GM23338 (cell line): ENCODE data around the gene ZBTB7C. TPM values are rescaled to one million over a fixed set of nuclear protein-coding genes. Genes with fewer than 3 reads are reported as not detected.

ENCODE experiments used
- ATAC-seq: fragments of 200-7000 bp; cut with Tn5 transposase; 3 replicates; pipeline ENCODE4 v1.9.1; 2020
- DNase-seq: peaks from one replicate; pipeline ENCODE4 v3.0.0-alpha.2; 2015; ENCODE audit warnings: low spot score
- H2AFZ ChIP-seq: fragments of 200-600 bp; sonication (generic); 2 replicates; pipeline ENCODE4 v1.8.0; 2016; ENCODE audit warnings: antibody characterized with exemption, mild to moderate bottlenecking, moderate library complexity
- H3F3A ChIP-seq: fragments of 200-600 bp; sonication (generic); replicated peaks from 2 replicates; pipeline ENCODE4 v1.8.0; 2017; ENCODE audit warnings: antibody characterized with exemption, mixed run types, low read depth
- H3K27ac ChIP-seq: fragments of 200-600 bp; sonication (generic); 2 replicates; pipeline ENCODE4 v1.6.1; 2016; ENCODE audit warnings: low read depth
- H3K27me3 ChIP-seq: fragments of 200-600 bp; sonication (generic); 2 replicates; pipeline ENCODE4 v1.8.0; 2016; ENCODE audit warnings: mild to moderate bottlenecking, mixed run types, moderate library complexity; ENCODE audit not compliant: insufficient read depth
- H3K36me3 ChIP-seq: fragments of 200-600 bp; sonication (generic); 2 replicates; pipeline ENCODE4 v1.8.0; 2016; ENCODE audit warnings: mild to moderate bottlenecking; ENCODE audit not compliant: insufficient read depth
- H3K4me1 ChIP-seq: fragments of 200-600 bp; sonication (generic); 2 replicates; pipeline ENCODE4 v1.8.0; 2016; ENCODE audit warnings: mild to moderate bottlenecking, moderate library complexity; ENCODE audit not compliant: insufficient read depth
- H3K4me2 ChIP-seq: fragments of 200-600 bp; sonication (generic); 2 replicates; pipeline ENCODE4 v1.7.1; 2017; ENCODE audit warnings: mixed run types
- H3K4me3 ChIP-seq: fragments of 200-600 bp; sonication (generic); 2 replicates; pipeline ENCODE4 v1.6.1; 2016; ENCODE audit warnings: mixed run types
- H3K79me2 ChIP-seq: fragments of 200-600 bp; sonication (generic); replicated peaks from 2 replicates; pipeline ENCODE4 v1.8.0; 2017; ENCODE audit warnings: mild to moderate bottlenecking; ENCODE audit not compliant: insufficient read depth
- H3K9me2 ChIP-seq: fragments of 200-600 bp; sonication (generic); 2 replicates; pipeline ENCODE4 v1.8.0; 2017; ENCODE audit not compliant: insufficient read depth
- H4K20me1 ChIP-seq: fragments of 200-600 bp; sonication (generic); replicated peaks from 2 replicates; pipeline ENCODE4 v1.8.0; 2017; ENCODE audit warnings: mild to moderate bottlenecking; ENCODE audit not compliant: insufficient read depth
- H3K27ac Mint-ChIP-seq: 2 replicates; pipeline ENCODE4 v1.8.0; 2020; ENCODE audit warnings: inconsistent platforms, mild to moderate bottlenecking, moderate library complexity, mixed read lengths
- H3K27me3 Mint-ChIP-seq: 3 replicates; pipeline ENCODE4 v1.8.0; 2022; ENCODE audit warnings: low read depth, mild to moderate bottlenecking, moderate library complexity, mixed read lengths, inconsistent platforms; ENCODE audit not compliant: insufficient read depth, poor library complexity
- H3K36me3 Mint-ChIP-seq: 3 replicates; pipeline ENCODE4 v1.8.0; 2021; ENCODE audit warnings: low read depth, mild to moderate bottlenecking, inconsistent platforms, moderate library complexity, mixed read lengths
- H3K4me1 Mint-ChIP-seq: 3 replicates; pipeline ENCODE4 v1.8.0; 2020; ENCODE audit warnings: mild to moderate bottlenecking, inconsistent platforms, mixed read lengths
- H3K4me3 Mint-ChIP-seq: 3 replicates; pipeline ENCODE4 v1.8.0; 2021; ENCODE audit warnings: moderate library complexity, mild to moderate bottlenecking, inconsistent platforms, mixed read lengths
- H3K9me3 Mint-ChIP-seq: 3 replicates; pipeline ENCODE4 v1.8.0; 2020; ENCODE audit warnings: moderate library complexity, mild to moderate bottlenecking, inconsistent platforms, mixed read lengths
- CREB1 ChIP-seq: fragments of 250-450 bp; sonication (Bioruptor Pico); IDR thresholded peaks from 2 replicates; pipeline ENCODE4 v1.5.0; 2020; ENCODE audit warnings: low read depth, mild to moderate bottlenecking, moderate library complexity
- EZH2 ChIP-seq: fragments of 200-600 bp; sonication (generic); IDR thresholded peaks from one replicate; pipeline ENCODE4 v1.8.0; 2017; ENCODE audit warnings: antibody characterized with exemption, mild to moderate bottlenecking, low read depth; ENCODE audit not compliant: unreplicated experiment
- JUNB ChIP-seq: IDR thresholded peaks from one replicate; pipeline ENCODE4 v1.6.1; 2016; ENCODE audit warnings: antibody characterized with exemption; ENCODE audit not compliant: unreplicated experiment
- NANOG ChIP-seq: IDR thresholded peaks from 2 replicates; pipeline ENCODE4 v1.6.1; 2016; ENCODE audit warnings: antibody characterized with exemption, borderline replicate concordance
- POLR2AphosphoS5 ChIP-seq: IDR thresholded peaks from 2 replicates; pipeline ENCODE4 v1.6.1; 2016; ENCODE audit warnings: antibody characterized with exemption, low read depth
- REST ChIP-seq: IDR thresholded peaks from one replicate; pipeline ENCODE4 v1.6.1; 2018; ENCODE audit warnings: antibody characterized with exemption; ENCODE audit not compliant: unreplicated experiment
- STAT1 ChIP-seq: IDR thresholded peaks from one replicate; pipeline ENCODE4 v1.6.1; 2016; ENCODE audit warnings: antibody characterized with exemption; ENCODE audit not compliant: unreplicated experiment
- ZNF114 ChIP-seq: fragments of 250-450 bp; sonication (Bioruptor Pico); IDR thresholded peaks from 2 replicates; pipeline ENCODE4 v1.5.0; 2020; ENCODE audit warnings: mild to moderate bottlenecking, moderate library complexity
- ZNF331 ChIP-seq: fragments of 250-450 bp; sonication (Bioruptor Pico); IDR thresholded peaks from 2 replicates; pipeline ENCODE4 v1.5.0; 2020; ENCODE audit warnings: low read depth, mild to moderate bottlenecking, moderate library complexity
- polyA plus RNA-seq: library from polyadenylated mRNA; unstranded; fragments of >200 nt; fragmentation: Nextera tagmentation; extraction: Ambion mirVana; gene quantifications from 2 replicates; pipeline ENCODE4 v1.2.1, GENCODE V29; 2016
- total RNA-seq: library from RNA; depleted of rRNA; stranded (reverse); fragments of >200 nt; shearing (Covaris generic); gene quantifications from 2 replicates; pipeline ENCODE4 v1.2.3, GENCODE V29; 2014
- TF ChIP-seq, protein P1 (sequence below): fragments of 250-450 bp; sonication (Bioruptor Pico); IDR thresholded peaks from 2 replicates; pipeline ENCODE4 v1.5.0; 2020; ENCODE audit warnings: mild to moderate bottlenecking, moderate library complexity

Gene ZBTB7C
- total and polyA plus RNA-seq, 2 experiments from 2014 or later = 0.03 to 0.14 TPM

DNA sequence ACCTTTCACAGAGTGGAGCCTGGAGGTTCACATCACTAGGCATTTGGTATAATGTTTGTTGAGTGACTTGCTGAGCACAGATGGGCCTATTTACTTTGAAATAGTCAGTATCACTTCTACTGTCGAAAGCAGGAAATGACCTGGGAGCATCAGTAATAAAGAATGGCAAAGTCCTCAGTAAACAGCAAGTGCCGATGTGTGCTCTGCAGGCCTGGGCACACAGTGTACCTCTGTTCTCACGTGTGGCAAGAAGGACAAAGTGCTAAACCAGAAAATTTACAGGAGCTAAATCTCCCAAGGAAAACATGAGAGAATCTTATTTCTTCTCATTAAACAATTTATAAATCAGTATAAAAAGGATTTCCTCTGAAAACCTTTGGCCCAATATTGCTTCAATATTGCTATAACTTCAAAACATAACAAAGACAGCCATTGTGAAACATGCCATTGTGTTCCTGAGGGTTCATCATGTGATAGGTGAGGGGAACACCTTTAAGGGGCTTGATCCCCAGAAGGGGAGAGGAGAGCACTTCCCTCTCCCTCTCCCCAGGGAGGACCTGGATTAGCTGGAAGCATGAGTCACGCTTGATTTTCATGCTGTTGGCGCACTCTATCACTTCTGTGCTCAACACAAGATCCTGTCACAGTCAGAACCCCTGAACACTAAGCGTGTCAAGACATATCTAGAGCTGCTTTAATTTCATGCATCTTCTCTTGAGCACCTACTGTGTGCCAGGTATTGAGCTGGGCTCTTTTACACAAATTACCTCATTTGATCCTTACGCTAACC is 347.2 kb downstream of the ZBTB7C start:
- no peaks in the 10 kb centered on the region for H3F3A ChIP-seq
- H3K4me3 Mint-ChIP-seq = no peak overlapping the region
- no peaks in the 10 kb centered on the region for H4K20me1 ChIP-seq
- peaks cover 9% of the 10 kb centered on the region for H3K27me3 Mint-ChIP-seq
- no peaks in the 10 kb centered on the region for H3K9me2 ChIP-seq
- TF ChIP-seq STAT1 = no peak
- H3K36me3 ChIP-seq = no peaks in the 10 kb centered on the region
- no peaks in the 10 kb centered on the region for H3K9me3 Mint-ChIP-seq
- H3K27ac Mint-ChIP-seq = no peak overlapping the region
- H3K4me2 ChIP-seq = no peak overlapping the region
- no peak for ATAC-seq
- no peak overlapping the region for H2AFZ ChIP-seq
- peaks cover 27% of the 10 kb centered on the region for H3K4me1 Mint-ChIP-seq
- H3K27me3 ChIP-seq = no peaks in the 10 kb centered on the region
- H3K4me1 ChIP-seq = peaks cover 14% of the 10 kb centered on the region
- H3K27ac ChIP-seq = no peak overlapping the region
- H3K79me2 ChIP-seq = no peaks in the 10 kb centered on the region
- no peak for DNase-seq
- no peaks in the 10 kb centered on the region for H3K36me3 Mint-ChIP-seq
- H3K4me3 ChIP-seq = no peak overlapping the region

DNA sequence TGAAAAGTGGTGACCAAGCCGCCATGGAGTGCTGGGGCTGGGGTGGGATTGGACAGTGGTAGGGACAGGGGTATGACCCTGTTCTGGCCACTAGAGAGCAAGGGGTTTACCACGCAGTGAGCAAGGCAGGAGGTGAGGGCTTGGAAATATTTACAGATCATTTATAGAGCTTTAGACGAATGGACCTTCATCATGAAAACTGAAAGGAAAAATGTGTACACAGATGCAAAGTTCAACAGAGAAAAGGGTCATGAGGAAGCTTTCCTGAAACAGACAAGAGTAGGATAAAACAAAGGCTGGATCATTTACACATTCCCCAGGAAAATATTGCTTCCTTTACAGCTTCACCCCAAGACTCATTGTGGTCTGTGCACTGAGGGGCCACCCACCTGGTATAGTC is 348.2 kb downstream of the ZBTB7C start:
- Mint-ChIP-seq H3K4me3 (no peak overlapping the region), H3K4me1 (peaks cover 27% of the 10 kb centered on the region), H3K9me3 (no peaks in the 10 kb centered on the region), H3K27me3 (peaks cover 9% of the 10 kb centered on the region), H3K36me3 (no peaks in the 10 kb centered on the region), H3K27ac (no peak overlapping the region)
- Histone ChIP-seq H3K4me2 (no peak overlapping the region), H3K4me1 (peaks cover 14% of the 10 kb centered on the region), H4K20me1 (no peaks in the 10 kb centered on the region), H3F3A (no peaks in the 10 kb centered on the region), H3K4me3 (no peak overlapping the region), H2AFZ (no peak overlapping the region), H3K27ac (no peak overlapping the region), H3K9me2 (no peaks in the 10 kb centered on the region), H3K27me3 (no peaks in the 10 kb centered on the region), H3K36me3 (no peaks in the 10 kb centered on the region), H3K79me2 (no peaks in the 10 kb centered on the region)
- ATAC-seq (no peak), DNase-seq (no peak)
- TF ChIP-seq JUNB (no peak), REST (no peak), POLR2AphosphoS5 (no peak), NANOG (no peak), EZH2 (no peak), ZNF331 (CRISPR knock-in tag) (no peak), CREB1 (no peak), STAT1 (no peak), ZNF114 (CRISPR knock-in tag) (no peak)
- TF ChIP-seq, protein P1, sequence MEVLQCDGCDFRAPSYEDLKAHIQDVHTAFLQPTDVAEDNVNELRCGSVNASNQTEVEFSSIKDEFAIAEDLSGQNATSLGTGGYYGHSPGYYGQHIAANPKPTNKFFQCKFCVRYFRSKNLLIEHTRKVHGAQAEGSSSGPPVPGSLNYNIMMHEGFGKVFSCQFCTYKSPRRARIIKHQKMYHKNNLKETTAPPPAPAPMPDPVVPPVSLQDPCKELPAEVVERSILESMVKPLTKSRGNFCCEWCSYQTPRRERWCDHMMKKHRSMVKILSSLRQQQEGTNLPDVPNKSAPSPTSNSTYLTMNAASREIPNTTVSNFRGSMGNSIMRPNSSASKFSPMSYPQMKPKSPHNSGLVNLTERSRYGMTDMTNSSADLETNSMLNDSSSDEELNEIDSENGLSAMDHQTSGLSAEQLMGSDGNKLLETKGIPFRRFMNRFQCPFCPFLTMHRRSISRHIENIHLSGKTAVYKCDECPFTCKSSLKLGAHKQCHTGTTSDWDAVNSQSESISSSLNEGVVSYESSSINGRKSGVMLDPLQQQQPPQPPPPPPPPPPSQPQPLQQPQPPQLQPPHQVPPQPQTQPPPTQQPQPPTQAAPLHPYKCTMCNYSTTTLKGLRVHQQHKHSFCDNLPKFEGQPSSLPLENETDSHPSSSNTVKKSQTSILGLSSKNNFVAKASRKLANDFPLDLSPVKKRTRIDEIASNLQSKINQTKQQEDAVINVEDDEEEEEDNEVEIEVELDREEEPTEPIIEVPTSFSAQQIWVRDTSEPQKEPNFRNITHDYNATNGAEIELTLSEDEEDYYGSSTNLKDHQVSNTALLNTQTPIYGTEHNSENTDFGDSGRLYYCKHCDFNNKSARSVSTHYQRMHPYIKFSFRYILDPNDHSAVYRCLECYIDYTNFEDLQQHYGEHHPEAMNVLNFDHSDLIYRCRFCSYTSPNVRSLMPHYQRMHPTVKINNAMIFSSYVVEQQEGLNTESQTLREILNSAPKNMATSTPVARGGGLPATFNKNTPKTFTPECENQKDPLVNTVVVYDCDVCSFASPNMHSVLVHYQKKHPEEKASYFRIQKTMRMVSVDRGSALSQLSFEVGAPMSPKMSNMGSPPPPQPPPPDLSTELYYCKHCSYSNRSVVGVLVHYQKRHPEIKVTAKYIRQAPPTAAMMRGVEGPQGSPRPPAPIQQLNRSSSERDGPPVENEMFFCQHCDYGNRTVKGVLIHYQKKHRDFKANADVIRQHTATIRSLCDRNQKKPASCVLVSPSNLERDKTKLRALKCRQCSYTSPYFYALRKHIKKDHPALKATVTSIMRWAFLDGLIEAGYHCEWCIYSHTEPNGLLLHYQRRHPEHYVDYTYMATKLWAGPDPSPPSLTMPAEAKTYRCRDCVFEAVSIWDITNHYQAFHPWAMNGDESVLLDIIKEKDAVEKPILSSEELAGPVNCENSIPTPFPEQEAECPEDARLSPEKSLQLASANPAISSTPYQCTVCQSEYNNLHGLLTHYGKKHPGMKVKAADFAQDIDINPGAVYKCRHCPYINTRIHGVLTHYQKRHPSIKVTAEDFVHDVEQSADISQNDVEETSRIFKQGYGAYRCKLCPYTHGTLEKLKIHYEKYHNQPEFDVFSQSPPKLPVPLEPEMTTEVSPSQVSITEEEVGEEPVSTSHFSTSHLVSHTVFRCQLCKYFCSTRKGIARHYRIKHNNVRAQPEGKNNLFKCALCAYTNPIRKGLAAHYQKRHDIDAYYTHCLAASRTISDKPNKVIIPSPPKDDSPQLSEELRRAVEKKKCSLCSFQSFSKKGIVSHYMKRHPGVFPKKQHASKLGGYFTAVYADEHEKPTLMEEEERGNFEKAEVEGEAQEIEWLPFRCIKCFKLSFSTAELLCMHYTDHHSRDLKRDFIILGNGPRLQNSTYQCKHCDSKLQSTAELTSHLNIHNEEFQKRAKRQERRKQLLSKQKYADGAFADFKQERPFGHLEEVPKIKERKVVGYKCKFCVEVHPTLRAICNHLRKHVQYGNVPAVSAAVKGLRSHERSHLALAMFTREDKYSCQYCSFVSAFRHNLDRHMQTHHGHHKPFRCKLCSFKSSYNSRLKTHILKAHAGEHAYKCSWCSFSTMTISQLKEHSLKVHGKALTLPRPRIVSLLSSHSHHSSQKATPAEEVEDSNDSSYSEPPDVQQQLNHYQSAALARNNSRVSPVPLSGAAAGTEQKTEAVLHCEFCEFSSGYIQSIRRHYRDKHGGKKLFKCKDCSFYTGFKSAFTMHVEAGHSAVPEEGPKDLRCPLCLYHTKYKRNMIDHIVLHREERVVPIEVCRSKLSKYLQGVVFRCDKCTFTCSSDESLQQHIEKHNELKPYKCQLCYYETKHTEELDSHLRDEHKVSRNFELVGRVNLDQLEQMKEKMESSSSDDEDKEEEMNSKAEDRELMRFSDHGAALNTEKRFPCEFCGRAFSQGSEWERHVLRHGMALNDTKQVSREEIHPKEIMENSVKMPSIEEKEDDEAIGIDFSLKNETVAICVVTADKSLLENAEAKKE (CRISPR knock-in tag) = no peak
